Pancreas (tissue), 10 donors: ENCODE results near the gene MYOCD. TPM values are rescaled to one million over a fixed set of nuclear protein-coding genes. Genes with fewer than 3 reads are reported as not detected.

Source experiments
- ATAC-seq, 4 donors: fragments of 200-7000 bp; cut with Tn5 transposase; one replicate each; pipeline versions ENCODE4 v1.8.0 to v1.9.1; 2020; ENCODE audit warnings: mild to moderate bottlenecking in 4 of 4, moderate library complexity in 4 of 4
- DNase-seq, 6 donors: peaks; one replicate each; pipeline ENCODE4 v3.0.0-alpha.2; 2020
- FAIRE-seq: peaks from 2 replicates; lab custom pipeline; 2012; peaks lifted over from hg19 to GRCh38; lab: Jason Lieb, UNC
- H3K27ac ChIP-seq, 4 donors: fragments of 200-600 bp; sonication (generic); 1 replicate in 3 of 4; 2 replicates in 1 of 4; pipeline versions ENCODE4 v1.5.0 to v1.8.0; 2020
- H3K27me3 ChIP-seq, 4 donors: fragments of 200-600 bp; one replicate each; pipeline ENCODE4 v1.8.0; 2021
- H3K36me3 ChIP-seq, 3 donors: fragments of 200-600 bp; sonication (generic) in 1 of 3; one replicate each; pipeline versions ENCODE4 v1.5.0 to v1.8.0; 2020 to 2021
- H3K4me1 ChIP-seq, 3 donors: fragments of 200-600 bp; one replicate each; pipeline ENCODE4 v1.8.0; 2021
- H3K4me3 ChIP-seq, 4 donors: fragments of 200-600 bp; sonication (generic) in 2 of 4; one replicate each; pipeline versions ENCODE4 v1.5.0 to v1.8.0; 2020 to 2021
- H3K9me3 ChIP-seq, 4 donors: fragments of 200-600 bp; one replicate each; pipeline ENCODE4 v1.8.0; 2021
- WGBS, 2 donors: extraction: QIAGEN DNeasy Blood & Tissue Kit; methylation state at CpG; one replicate each; pipeline ENCODE4 v1.1.7; 2013; 5-methylcytosine and 5-hydroxymethylcytosine counted together
- intact Hi-C, 3 donors: fragments of 100-400 bp; cut with DNase I; formaldehyde crosslinking; loops; one replicate each; pipeline versions ENCODE4 v1.11.1 to v1.14.2; 2022
- polyA plus RNA-seq, 2 donors: library from polyadenylated mRNA; stranded (reverse); fragments of 200-250 nt; gene quantifications; one replicate each; pipeline ENCODE4 v1.2.3, GENCODE V29; 2013
- total RNA-seq, 6 donors: library from RNA; stranded (reverse); fragmentation: NEBNext Ultra II Directional in 4 of 6; extraction: Animal tissue kit (Norgen Biotek cat#: 25700) in 4 of 6; gene quantifications; one replicate each; pipeline versions ENCODE4 v1.2.1 to v1.2.4, GENCODE V29; 2021 to 2023
- TF ChIP-seq, protein P1 (sequence below), 4 donors: fragments of 200-600 bp; sonication (generic) in 3 of 4; IDR thresholded peaks; one replicate each; pipeline versions ENCODE4 v1.5.0 to v1.8.0; 2021; ENCODE audit warnings: antibody characterized with exemption in 4 of 4
- donor health status: healthy with polysubstance abuse.
- donor health status: DM: no; HTN: no; CAD: no; lungs with moderate emphysema.
- donor health status: DM: no; HTN: no; CAD: no.
- donor health status: control.
- donor health status: control.
- donor health status: Bipolar disorder and iron deficiency.
- donor health status: DM: yes; HTN: yes; CAD: no.
- donor health status: DM: no; HTN: no; CAD: no.
- donor health status: DM: no; HTN: no; CAD: no.
- donor health status: DM: yes; HTN: yes; CAD: no.

The MYOCD gene
- total and polyA plus RNA-seq, 8 donors, result 0.08 to 0.37 (median 0.23) TPM; not detected in 1

GRCh38 chr17:12637015-12637414 is 28.7 kb upstream of the MYOCD start:
- FAIRE-seq (no peak), DNase-seq (no peak), ATAC-seq (no peak)
- TF ChIP-seq, protein P1, sequence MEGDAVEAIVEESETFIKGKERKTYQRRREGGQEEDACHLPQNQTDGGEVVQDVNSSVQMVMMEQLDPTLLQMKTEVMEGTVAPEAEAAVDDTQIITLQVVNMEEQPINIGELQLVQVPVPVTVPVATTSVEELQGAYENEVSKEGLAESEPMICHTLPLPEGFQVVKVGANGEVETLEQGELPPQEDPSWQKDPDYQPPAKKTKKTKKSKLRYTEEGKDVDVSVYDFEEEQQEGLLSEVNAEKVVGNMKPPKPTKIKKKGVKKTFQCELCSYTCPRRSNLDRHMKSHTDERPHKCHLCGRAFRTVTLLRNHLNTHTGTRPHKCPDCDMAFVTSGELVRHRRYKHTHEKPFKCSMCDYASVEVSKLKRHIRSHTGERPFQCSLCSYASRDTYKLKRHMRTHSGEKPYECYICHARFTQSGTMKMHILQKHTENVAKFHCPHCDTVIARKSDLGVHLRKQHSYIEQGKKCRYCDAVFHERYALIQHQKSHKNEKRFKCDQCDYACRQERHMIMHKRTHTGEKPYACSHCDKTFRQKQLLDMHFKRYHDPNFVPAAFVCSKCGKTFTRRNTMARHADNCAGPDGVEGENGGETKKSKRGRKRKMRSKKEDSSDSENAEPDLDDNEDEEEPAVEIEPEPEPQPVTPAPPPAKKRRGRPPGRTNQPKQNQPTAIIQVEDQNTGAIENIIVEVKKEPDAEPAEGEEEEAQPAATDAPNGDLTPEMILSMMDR (IDR thresholded peaks at IDR 0.05), result no peak
- no peaks in the 10 kb centered on the region for H3K9me3 ChIP-seq
- no peak overlapping the region for H3K4me3 ChIP-seq
- intact Hi-C loops, result no loop called here
- H3K4me1 ChIP-seq, result no peaks in the 10 kb centered on the region
- no peaks in the 10 kb centered on the region for H3K27me3 ChIP-seq
- no peak overlapping the region for H3K27ac ChIP-seq
- WGBS, 2 donors, result 31 to 37% methylated on average over 2 of the region's 2 CpGs
- H3K36me3 ChIP-seq, result no peaks in the 10 kb centered on the region

- Histone ChIP-seq H3K27ac (no peak overlapping the region), H3K9me3 (no peaks in the 10 kb centered on the region), H3K4me3 (no peak overlapping the region), H3K27me3 (no peaks in the 10 kb centered on the region), H3K4me1 (no peaks in the 10 kb centered on the region), H3K36me3 (no peaks in the 10 kb centered on the region)
- ATAC-seq, result no peak
- DNase-seq, result no peak
- TF ChIP-seq, protein P1 (IDR thresholded peaks at IDR 0.05), result no peak
- FAIRE-seq, result no peak
- 69 to 82% methylated on average over 11 of the region's 11 CpGs for WGBS, 2 donors
- intact Hi-C loops, result no loop called here
Measured at GRCh38 chr17:12637745-12638651, 27.7 kb upstream of the MYOCD start.

DNA sequence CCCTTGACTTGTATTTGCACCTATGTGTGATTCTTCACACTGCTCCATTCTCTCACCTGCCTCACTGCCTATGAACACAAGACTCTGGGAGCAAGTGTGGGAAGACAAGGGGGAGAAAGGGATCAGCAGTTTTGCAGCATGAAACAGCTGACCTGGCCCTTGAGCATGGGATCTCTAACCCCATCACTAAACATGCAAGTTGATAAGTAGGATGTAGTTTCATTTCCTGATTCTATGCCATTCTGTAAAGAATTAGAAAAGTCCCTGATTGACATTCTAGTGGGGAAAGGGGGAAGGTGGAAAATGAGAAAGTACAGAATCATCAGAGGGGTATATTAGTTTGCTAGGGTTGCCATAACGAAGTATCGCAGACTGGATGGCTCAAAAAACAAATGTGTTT is 25.3 kb upstream of the MYOCD start:
- 94 to 98% methylated on average over 2 of the region's 2 CpGs for WGBS, 2 donors
- H3K27ac ChIP-seq, result no peak overlapping the region
- intact Hi-C loops, result no loop called here
- no peak overlapping the region for H3K4me3 ChIP-seq
- H3K36me3 ChIP-seq, result no peaks in the 10 kb centered on the region
- no peak for DNase-seq
- H3K27me3 ChIP-seq, result no peaks in the 10 kb centered on the region
- H3K4me1 ChIP-seq, result no peaks in the 10 kb centered on the region
- TF ChIP-seq, protein P1 (IDR thresholded peaks at IDR 0.05), result no peak
- no peaks in the 10 kb centered on the region for H3K9me3 ChIP-seq
- no peak for FAIRE-seq
- no peak for ATAC-seq

DNA sequence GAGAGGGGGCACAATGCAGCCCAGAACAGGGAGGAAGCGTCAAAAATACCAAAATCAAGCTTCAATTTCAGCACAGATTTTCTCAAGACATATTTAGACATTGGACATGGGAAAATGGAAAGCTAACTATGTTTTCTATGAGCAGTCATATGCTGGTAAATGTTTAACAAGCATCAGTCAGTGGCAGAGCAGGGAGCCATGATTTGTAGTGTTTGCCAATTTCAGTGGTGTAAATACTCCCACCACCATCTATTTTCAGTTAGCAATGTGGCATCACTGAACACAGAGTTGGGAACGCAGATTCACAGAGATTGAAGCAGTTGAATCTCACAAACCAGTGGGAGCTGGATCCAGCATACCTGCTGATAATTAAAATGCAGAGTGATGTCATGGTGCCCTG is 24.6 kb upstream of the MYOCD start:
- intact Hi-C loops, result no loop called here
- H3K27me3 ChIP-seq, result no peaks in the 10 kb centered on the region
- H3K4me3 ChIP-seq, result no peak overlapping the region
- TF ChIP-seq, protein P1 (IDR thresholded peaks at IDR 0.05), result no peak
- H3K36me3 ChIP-seq, result no peaks in the 10 kb centered on the region
- DNase-seq (no peak), ATAC-seq (no peak), FAIRE-seq (no peak)
- no peaks in the 10 kb centered on the region for H3K4me1 ChIP-seq
- WGBS, 2 donors, result 72 to 83% methylated on average over 2 of the region's 2 CpGs
- no peaks in the 10 kb centered on the region for H3K9me3 ChIP-seq
- H3K27ac ChIP-seq, result no peak overlapping the region

- H3K27ac ChIP-seq, result no peak overlapping the region
- ATAC-seq (no peak), FAIRE-seq (no peak), DNase-seq (no peak)
- H3K9me3 ChIP-seq, result no peaks in the 10 kb centered on the region
- TF ChIP-seq, protein P1 (IDR thresholded peaks at IDR 0.05), result no peak
- no peaks in the 10 kb centered on the region for H3K36me3 ChIP-seq
- intact Hi-C loops, result no loop called here
- H3K4me1 ChIP-seq, result no peaks in the 10 kb centered on the region
- WGBS, 2 donors, result 57 to 65% methylated on average over 4 of the region's 4 CpGs
- H3K27me3 ChIP-seq, result no peaks in the 10 kb centered on the region
- no peak overlapping the region for H3K4me3 ChIP-seq
Measured at GRCh38 chr17:12642034-12642433, 23.7 kb upstream of the MYOCD start.
